ENCODE data around the gene DLX1. TPM values are rescaled to one million over a fixed set of nuclear protein-coding genes. Genes with fewer than 3 reads are reported as not detected.

The DLX1 gene
- total and polyA plus RNA-seq, 7 experiments from 2014 or later: not detected

- Mint-ChIP-seq H3K4me1 (peaks cover 20 to 50% (median 36%) of the 10 kb centered on the region in 7 donors), H3K36me3 (peaks cover 0 to 8% (median 4%) of the 10 kb centered on the region in 5 donors), H3K27me3 (peaks cover 66 to 91% (median 70%) of the 10 kb centered on the region in 5 donors), H3K27ac (peak overlapping the region in 6 of 9 donors; percentile 36 to 91 (median 78)), H3K4me3 (peak overlapping the region in 3 of 10 donors; percentile 39 to 83 (median 70)), H3K9me3 (peaks cover 0 to 40% (median 6%) of the 10 kb centered on the region in 11 donors)
- Histone ChIP-seq H3K27ac (ENCODE audit: low read depth, low read length) (no peak overlapping the region), H3K4me3 (ENCODE audit: low read length) (no peak overlapping the region), H3K4me1 (ENCODE audit: control insufficient read depth in 2 of 2, insufficient read depth in 2 of 2, low read length in 2 of 2) (peaks cover 36 to 39% of the 10 kb centered on the region in 2 donors), H3K36me3 (ENCODE audit: control insufficient read depth in 2 of 3, insufficient read depth in 3 of 3, low read length in 3 of 3) (no peaks in the 10 kb centered on the region), H3K9me3 (ENCODE audit: control insufficient read depth in 2 of 3, low read length in 3 of 3) (peaks cover 0 to 9% (median 0%) of the 10 kb centered on the region in 3 experiments), H3K27me3 (ENCODE audit: control insufficient read depth in 2 of 2, insufficient read depth in 2 of 2, low read length in 2 of 2) (peaks cover 60 to 70% of the 10 kb centered on the region in 2 donors)
- POLR2A ChIA-PET: interaction anchor here (1.5 to 3.7 kb wide), 2 partner anchors 11 to 18 kb away, joined by 6 to 21 read pairs; no protein-coding TSS in a partner anchor
- ATAC-seq (no peak), DNase-seq (peak in 4 of 9 donors; percentile 9 to 31 (median 22))
- intact Hi-C loops (cut with micrococcal nuclease): loop anchor here (5.0 to 10.0 kb wide), 2 partner anchors 139 to 1367 kb away; partner anchors contain the start of gene SP5 (in 1 of the 2)
- CTCF ChIA-PET: interaction anchor here (0.6 to 1.1 kb wide), 3 partner anchors 10 to 153 kb away, joined by 3 read pairs; no protein-coding TSS in a partner anchor
These were observed 3.9 kb upstream of the DLX1 start for GRCh38 chr2:172081221-172082022.

GRCh38 chr2:172082105-172082943 is 3.0 kb upstream of the DLX1 start:
- Histone ChIP-seq H3K27me3 (ENCODE audit: control insufficient read depth in 2 of 2, insufficient read depth in 2 of 2, low read length in 2 of 2) (peaks cover 69 to 79% of the 10 kb centered on the region in 2 donors), H3K4me3 (ENCODE audit: low read length) (no peak overlapping the region), H3K4me1 (ENCODE audit: control insufficient read depth in 2 of 2, insufficient read depth in 2 of 2, low read length in 2 of 2) (peaks cover 45 to 47% of the 10 kb centered on the region in 2 donors), H3K36me3 (ENCODE audit: control insufficient read depth in 2 of 3, insufficient read depth in 3 of 3, low read length in 3 of 3) (no peaks in the 10 kb centered on the region), H3K27ac (ENCODE audit: low read depth, low read length) (no peak overlapping the region), H3K9me3 (ENCODE audit: control insufficient read depth in 2 of 3, low read length in 3 of 3) (peaks cover 0 to 9% (median 0%) of the 10 kb centered on the region in 3 experiments)
- intact Hi-C loops (cut with micrococcal nuclease): loop anchor here (5.0 to 10.0 kb wide), 2 partner anchors 140 to 1368 kb away; partner anchors contain the start of gene SP5 (in 1 of the 2)
- H3K4me1 Mint-ChIP-seq: peaks cover 29 to 59% (median 44%) of the 10 kb centered on the region in 7 donors
- peak overlapping the region in 6 of 9 donors; percentile 8 to 86 (median 37) for H3K27ac Mint-ChIP-seq
- CTCF ChIA-PET: interaction anchor here (0.6 to 1.1 kb wide), 6 partner anchors 10 to 191 kb away, joined by 3 to 4 read pairs (median 3); no protein-coding TSS in a partner anchor
- peaks cover 72 to 94% (median 79%) of the 10 kb centered on the region in 5 donors for H3K27me3 Mint-ChIP-seq
- peak overlapping the region in 4 of 10 donors; percentile 4 to 83 (median 54) for H3K4me3 Mint-ChIP-seq
- POLR2A ChIA-PET: interaction anchor here (0.6 to 3.7 kb wide), 5 partner anchors 10 to 1211 kb away, joined by 3 to 21 read pairs (median 6); no protein-coding TSS in a partner anchor
- DNase-seq (peak in 2 of 9 donors; percentile 11 to 24), ATAC-seq (no peak)
- peaks cover 0 to 49% (median 6%) of the 10 kb centered on the region in 11 donors for H3K9me3 Mint-ChIP-seq
- peaks cover 0 to 10% (median 4%) of the 10 kb centered on the region in 5 donors for H3K36me3 Mint-ChIP-seq

GRCh38 chr2:172082944-172083627 is 2.2 kb upstream of the DLX1 start:
- Histone ChIP-seq H3K9me3 (ENCODE audit: control insufficient read depth in 2 of 3, low read length in 3 of 3) (peaks cover 0 to 9% (median 0%) of the 10 kb centered on the region in 3 experiments), H3K36me3 (ENCODE audit: control insufficient read depth in 2 of 3, insufficient read depth in 3 of 3, low read length in 3 of 3) (no peaks in the 10 kb centered on the region), H3K4me1 (ENCODE audit: control insufficient read depth in 2 of 2, insufficient read depth in 2 of 2, low read length in 2 of 2) (peaks cover 50 to 51% of the 10 kb centered on the region in 2 donors), H3K4me3 (ENCODE audit: low read length) (no peak overlapping the region), H3K27ac (ENCODE audit: low read depth, low read length) (no peak overlapping the region), H3K27me3 (ENCODE audit: control insufficient read depth in 2 of 2, insufficient read depth in 2 of 2, low read length in 2 of 2) (peaks cover 76 to 86% of the 10 kb centered on the region in 2 donors)
- intact Hi-C loops (cut with micrococcal nuclease): loop anchor here (5.0 to 10.0 kb wide), 2 partner anchors 141 to 1368 kb away; partner anchors contain the start of gene SP5 (in 1 of the 2)
- Mint-ChIP-seq H3K36me3 (peaks cover 0 to 17% (median 4%) of the 10 kb centered on the region in 5 donors), H3K9me3 (peaks cover 0 to 57% (median 7%) of the 10 kb centered on the region in 11 donors), H3K4me3 (peak overlapping the region in 9 of 10 donors; percentile 44 to 85 (median 56)), H3K27me3 (peaks cover 76 to 97% (median 87%) of the 10 kb centered on the region in 5 donors), H3K4me1 (peaks cover 36 to 67% (median 50%) of the 10 kb centered on the region in 7 donors), H3K27ac (peak overlapping the region in 7 of 9 donors; percentile 29 to 86 (median 57))
- ChIA-PET CTCF (interaction anchor here (0.6 to 1.1 kb wide), 5 partner anchors 9 to 192 kb away, joined by 3 to 5 read pairs (median 3); no protein-coding TSS in a partner anchor), POLR2A (interaction anchor here (0.7 to 3.7 kb wide), 6 partner anchors 9 to 125 kb away, joined by 3 to 21 read pairs (median 4); no protein-coding TSS in a partner anchor)
- DNase-seq (peak in 1 of 9 donors; percentile 10), ATAC-seq (no peak)

- Histone ChIP-seq H3K4me3 (ENCODE audit: low read length) (no peak overlapping the region), H3K36me3 (ENCODE audit: control insufficient read depth in 2 of 3, insufficient read depth in 3 of 3, low read length in 3 of 3) (no peaks in the 10 kb centered on the region), H3K27me3 (ENCODE audit: control insufficient read depth in 2 of 2, insufficient read depth in 2 of 2, low read length in 2 of 2) (peaks cover 78 to 94% of the 10 kb centered on the region in 2 donors), H3K27ac (ENCODE audit: low read depth, low read length) (no peak overlapping the region), H3K9me3 (ENCODE audit: control insufficient read depth in 2 of 3, low read length in 3 of 3) (peaks cover 0 to 9% (median 0%) of the 10 kb centered on the region in 3 experiments), H3K4me1 (ENCODE audit: control insufficient read depth in 2 of 2, insufficient read depth in 2 of 2, low read length in 2 of 2) (peaks cover 50 to 51% of the 10 kb centered on the region in 2 donors)
- ChIA-PET POLR2A (interaction anchor here (1.1 to 3.7 kb wide), 4 partner anchors 9 to 125 kb away, joined by 3 to 21 read pairs (median 4); no protein-coding TSS in a partner anchor), CTCF (interaction anchor here (0.8 to 1.1 kb wide), 2 partner anchors 15 to 192 kb away, joined by 3 to 4 read pairs; no protein-coding TSS in a partner anchor)
- DNase-seq: peak in 3 of 9 donors; percentile 5 to 33 (median 15)
- Mint-ChIP-seq H3K27ac (peak overlapping the region in 7 of 9 donors; percentile 30 to 86 (median 57)), H3K4me3 (peak overlapping the region; percentile 45 to 85 (median 71)), H3K9me3 (peaks cover 0 to 64% (median 11%) of the 10 kb centered on the region in 11 donors), H3K36me3 (peaks cover 0 to 24% (median 4%) of the 10 kb centered on the region in 5 donors), H3K27me3 (peaks cover 81 to 97% (median 90%) of the 10 kb centered on the region in 5 donors), H3K4me1 (peaks cover 37 to 74% (median 56%) of the 10 kb centered on the region in 7 donors)
- intact Hi-C loops (cut with micrococcal nuclease): loop anchor here (5.0 to 10.0 kb wide), 2 partner anchors 142 to 1369 kb away; partner anchors contain the start of gene SP5 (in 1 of the 2)
- ATAC-seq: no peak
These were observed 1.5 kb upstream of the DLX1 start for GRCh38 chr2:172083628-172084394.

- H3K4me1 Mint-ChIP-seq: peaks cover 37 to 75% (median 56%) of the 10 kb centered on the region in 7 donors
- H3K27ac Mint-ChIP-seq: peak overlapping the region in 5 of 9 donors; percentile 57 to 86 (median 76)
- intact Hi-C loops (cut with micrococcal nuclease): loop anchor here (5.0 to 10.0 kb wide), 2 partner anchors 142 to 1370 kb away; partner anchors contain the start of gene SP5 (in 1 of the 2)
- POLR2A ChIA-PET: interaction anchor here (1.1 kb wide), 1 partner anchor 20 kb away, joined by 3 read pairs; no protein-coding TSS in a partner anchor
- DNase-seq (peak in 1 of 9 donors; percentile 21), ATAC-seq (no peak)
- no peaks in the 10 kb centered on the region for H3K36me3 ChIP-seq (ENCODE audit: control insufficient read depth in 2 of 3, insufficient read depth in 3 of 3, low read length in 3 of 3)
- H3K4me3 Mint-ChIP-seq: peak overlapping the region; percentile 48 to 85 (median 76)
- peaks cover 80 to 97% (median 88%) of the 10 kb centered on the region in 5 donors for H3K27me3 Mint-ChIP-seq
- peaks cover 0 to 9% (median 0%) of the 10 kb centered on the region in 3 experiments for H3K9me3 ChIP-seq (ENCODE audit: control insufficient read depth in 2 of 3, low read length in 3 of 3)
- CTCF ChIA-PET: no interaction called here
- peaks cover 79 to 96% of the 10 kb centered on the region in 2 donors for H3K27me3 ChIP-seq (ENCODE audit: control insufficient read depth in 2 of 2, insufficient read depth in 2 of 2, low read length in 2 of 2)
- peaks cover 0 to 68% (median 11%) of the 10 kb centered on the region in 11 donors for H3K9me3 Mint-ChIP-seq
- peaks cover 0 to 24% (median 0%) of the 10 kb centered on the region in 5 donors for H3K36me3 Mint-ChIP-seq
- H3K27ac ChIP-seq (ENCODE audit: low read depth, low read length): no peak overlapping the region
- peak overlapping the region; percentile 15 for H3K4me3 ChIP-seq (ENCODE audit: low read length)
- peaks cover 50 to 51% of the 10 kb centered on the region in 2 donors for H3K4me1 ChIP-seq (ENCODE audit: control insufficient read depth in 2 of 2, insufficient read depth in 2 of 2, low read length in 2 of 2)
These were observed 987 bp upstream of the DLX1 start for GRCh38 chr2:172084395-172084644.
